Stimulated activated CD4-positive, alpha-beta T cell treated with anti-CD3 and anti-CD28 coated beads, Interleukin-15, amount 100 ng/mL, for 24 hours (primary cell): ENCODE data around the gene HTR4.

Experiments used
- DNase-seq: peaks from one replicate; pipeline ENCODE4 v3.0.0-alpha.2; 2020

The HTR4 gene

GRCh38 chr5:148660346-148660660, 6.0 kb upstream of the HTR4 start:
- no peak for DNase-seq

- no peak for DNase-seq
Measured at GRCh38 chr5:148659641-148660345, 5.5 kb upstream of the HTR4 start.

GRCh38 chr5:148653291-148653835, 964 bp downstream of the HTR4 start:
- no peak for DNase-seq

GRCh38 chr5:148651528-148651927, 2.8 kb downstream of the HTR4 start:
- no peak for DNase-seq

- DNase-seq = no peak
Measured at GRCh38 chr5:148645527-148645926, 8.8 kb downstream of the HTR4 start.

GRCh38 chr5:148641735-148642134, 12.6 kb downstream of the HTR4 start:
- no peak for DNase-seq

GRCh38 chr5:148640471-148640870, 13.9 kb downstream of the HTR4 start:
- no peak for DNase-seq

GRCh38 chr5:148639081-148639480, 15.2 kb downstream of the HTR4 start:
- no peak for DNase-seq

- DNase-seq = no peak
Measured at GRCh38 chr5:148636353-148636752, 18.0 kb downstream of the HTR4 start.

GRCh38 chr5:148635321-148636083, 18.8 kb downstream of the HTR4 start:
- DNase-seq = no peak

- DNase-seq = no peak
Measured at GRCh38 chr5:148633067-148633377, 21.3 kb downstream of the HTR4 start.

- DNase-seq = no peak
Measured at GRCh38 chr5:148632255-148633066, 21.9 kb downstream of the HTR4 start.

- no peak for DNase-seq
Measured at GRCh38 chr5:148626986-148627385, 27.3 kb downstream of the HTR4 start.

GRCh38 chr5:148626081-148626613, 28.2 kb downstream of the HTR4 start:
- DNase-seq = no peak

- DNase-seq = no peak
Measured at GRCh38 chr5:148625250-148625649, 29.1 kb downstream of the HTR4 start.

GRCh38 chr5:148623741-148624140, 30.6 kb downstream of the HTR4 start:
- DNase-seq = no peak

GRCh38 chr5:148623101-148623500, 31.2 kb downstream of the HTR4 start:
- DNase-seq = no peak

GRCh38 chr5:148620696-148621095, 33.6 kb downstream of the HTR4 start:
- DNase-seq = peak; percentile 19

- DNase-seq = no peak
Measured at GRCh38 chr5:148620091-148620490, 34.2 kb downstream of the HTR4 start.

GRCh38 chr5:148619484-148619883, 34.8 kb downstream of the HTR4 start:
- no peak for DNase-seq

GRCh38 chr5:148615644-148616275, 38.6 kb downstream of the HTR4 start:
- DNase-seq = no peak

GRCh38 chr5:148607406-148607805, 46.9 kb downstream of the HTR4 start:
- no peak for DNase-seq

GRCh38 chr5:148606296-148606695, 48.0 kb downstream of the HTR4 start:
- DNase-seq = no peak
